ENCODE measurements around the gene RMND5B. TPM values are rescaled to one million over a fixed set of nuclear protein-coding genes. Genes with fewer than 3 reads are reported as not detected.

The RMND5B gene
- total and polyA plus RNA-seq, 8 donors: 25.3 to 72.9 (median 33.8) TPM

DNA sequence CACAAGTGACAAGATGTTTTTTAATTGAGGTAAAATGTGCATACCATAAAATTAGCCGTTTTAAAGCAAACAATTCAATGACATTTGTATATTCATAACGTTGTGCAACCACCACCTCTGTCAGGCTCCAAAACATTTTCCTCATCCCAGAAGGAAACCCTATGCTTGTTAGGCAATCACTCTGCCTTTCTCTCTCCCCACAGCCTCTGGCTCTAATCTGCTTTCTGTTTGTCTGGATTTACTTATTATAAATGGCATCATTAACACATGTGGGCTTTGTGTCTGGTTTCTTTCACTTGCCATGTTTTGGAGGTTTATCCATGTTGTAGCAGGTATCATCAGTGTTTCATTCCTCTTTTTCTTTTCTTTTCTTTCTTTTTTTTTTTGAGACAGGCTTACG, 18.9 kb upstream of the RMND5B start:
- peak in 1 of 3 donors; percentile 52 for TF ChIP-seq POLR2AphosphoS5 (IDR thresholded peaks at IDR 0.05)
- TF ChIP-seq, protein P1, sequence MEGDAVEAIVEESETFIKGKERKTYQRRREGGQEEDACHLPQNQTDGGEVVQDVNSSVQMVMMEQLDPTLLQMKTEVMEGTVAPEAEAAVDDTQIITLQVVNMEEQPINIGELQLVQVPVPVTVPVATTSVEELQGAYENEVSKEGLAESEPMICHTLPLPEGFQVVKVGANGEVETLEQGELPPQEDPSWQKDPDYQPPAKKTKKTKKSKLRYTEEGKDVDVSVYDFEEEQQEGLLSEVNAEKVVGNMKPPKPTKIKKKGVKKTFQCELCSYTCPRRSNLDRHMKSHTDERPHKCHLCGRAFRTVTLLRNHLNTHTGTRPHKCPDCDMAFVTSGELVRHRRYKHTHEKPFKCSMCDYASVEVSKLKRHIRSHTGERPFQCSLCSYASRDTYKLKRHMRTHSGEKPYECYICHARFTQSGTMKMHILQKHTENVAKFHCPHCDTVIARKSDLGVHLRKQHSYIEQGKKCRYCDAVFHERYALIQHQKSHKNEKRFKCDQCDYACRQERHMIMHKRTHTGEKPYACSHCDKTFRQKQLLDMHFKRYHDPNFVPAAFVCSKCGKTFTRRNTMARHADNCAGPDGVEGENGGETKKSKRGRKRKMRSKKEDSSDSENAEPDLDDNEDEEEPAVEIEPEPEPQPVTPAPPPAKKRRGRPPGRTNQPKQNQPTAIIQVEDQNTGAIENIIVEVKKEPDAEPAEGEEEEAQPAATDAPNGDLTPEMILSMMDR (IDR thresholded peaks at IDR 0.05): no peak
- H3K9me3 ChIP-seq: no peaks in the 10 kb centered on the region
- intact Hi-C loops (cut with DNase I; ENCODE audit: low total_unique reads): no loop called here
- H3K27me3 ChIP-seq: peaks cover 0 to 54% (median 19%) of the 10 kb centered on the region in 3 donors
- no peak overlapping the region for H3K27ac ChIP-seq
- peak in 1 of 2 donors; percentile 36 for DNase-seq
- no peak overlapping the region for H3K4me3 ChIP-seq
- 40 to 53% (median 48%) methylated on average over 3 of the region's 3 CpGs for WGBS, 5 donors
- H3K4me1 ChIP-seq: peaks cover 18 to 53% (median 46%) of the 10 kb centered on the region in 4 donors
- H3K36me3 ChIP-seq: no peaks in the 10 kb centered on the region

DNA sequence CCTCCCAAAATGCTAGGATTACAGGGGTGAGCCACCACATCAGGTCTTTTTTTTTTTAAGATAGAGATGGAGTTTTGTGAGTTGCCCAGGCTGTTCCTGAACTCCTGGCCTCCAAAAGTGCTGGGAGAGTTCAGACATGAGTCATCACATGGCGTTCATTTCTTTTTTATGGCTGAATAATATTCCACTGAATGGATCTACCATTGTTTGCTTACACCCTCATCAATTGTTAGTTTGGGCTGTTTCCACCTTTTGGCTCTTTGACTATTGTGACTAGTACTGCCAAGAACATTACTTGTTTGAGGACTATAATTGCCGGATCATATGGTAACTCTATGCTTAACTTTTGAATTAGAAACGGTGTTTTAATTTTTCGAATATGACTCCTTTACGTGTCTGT, 18.3 kb upstream of the RMND5B start:
- WGBS, 5 donors: 79 to 89% (median 86%) methylated on average over 5 of the region's 5 CpGs
- H3K27me3 ChIP-seq: peaks cover 0 to 61% (median 19%) of the 10 kb centered on the region in 3 donors

DNA sequence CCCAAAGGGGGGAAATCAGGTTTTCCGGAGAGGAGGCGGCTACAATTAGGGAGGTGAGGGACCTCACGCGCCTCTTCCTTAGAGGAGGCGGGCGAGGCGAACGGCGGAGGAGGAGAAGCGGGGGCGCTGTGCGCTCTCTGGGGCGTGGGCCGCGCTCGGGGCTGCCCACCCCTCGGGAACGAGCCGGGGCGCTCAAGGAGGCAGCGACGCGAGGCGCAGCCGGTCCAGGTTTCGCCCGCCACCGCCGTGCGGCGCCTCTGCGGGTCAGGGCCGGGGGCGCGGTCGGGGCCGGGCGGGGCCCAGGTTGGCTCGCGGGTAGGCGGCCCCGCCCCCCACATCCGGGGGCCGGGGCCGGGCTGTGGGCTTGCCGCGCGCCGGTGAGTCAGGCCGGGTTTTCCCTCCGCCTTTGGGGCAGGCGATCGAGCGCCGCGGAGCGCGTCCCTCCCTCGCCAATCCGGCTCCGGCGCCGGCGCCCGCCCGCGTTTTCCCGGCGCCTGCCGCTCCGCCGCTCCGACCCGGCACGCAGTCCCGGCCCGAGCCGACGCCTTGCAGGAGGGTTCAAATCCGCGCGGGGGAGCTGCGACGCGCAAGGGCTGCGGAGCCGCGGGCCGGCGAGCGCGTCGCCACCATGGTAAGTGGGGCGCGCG, 17.6 kb upstream of the RMND5B start, which contains the start of gene N4BP3:
N4BP3 (plus strand) TSS at position 392 of the 647 bp plus-strand sequence. CDS start 6,052 bp downstream, outside the sequence.
- H3K9me3 ChIP-seq: no peaks in the 10 kb centered on the region
- TF ChIP-seq EP300 (IDR thresholded peaks at IDR 0.05) (no peak), POLR2A (IDR thresholded peaks at IDR 0.05) (no peak), POLR2AphosphoS5 (IDR thresholded peaks at IDR 0.05) (peak in 2 of 3 donors; percentile 24 to 36)
- TF ChIP-seq, protein P1 (IDR thresholded peaks at IDR 0.05): no peak
- no peaks in the 10 kb centered on the region for H3K36me3 ChIP-seq
- intact Hi-C loops (cut with DNase I; ENCODE audit: low total_unique reads): no loop called here
- WGBS, 5 donors: 1 to 27% (median 2%) methylated on average over 4 to 96 of the region's 96 CpGs
- H3K4me3 ChIP-seq: peak within 1 kb of the TSS; percentile 52 to 79 (median 54)
- peak; percentile 83 to 93 for DNase-seq
- peaks cover 18 to 54% (median 47%) of the 10 kb centered on the region in 4 donors for H3K4me1 ChIP-seq
- H3K27ac ChIP-seq: peak within 1 kb of the TSS; percentile 53 to 79 (median 69)
- H3K27me3 ChIP-seq: peaks cover 0 to 68% (median 19%) of the 10 kb centered on the region in 3 donors

More for the DNA sequence above, 18.3 kb upstream of the RMND5B start:
- no peaks in the 10 kb centered on the region for H3K9me3 ChIP-seq
- TF ChIP-seq POLR2A (IDR thresholded peaks at IDR 0.05) (no peak), POLR2AphosphoS5 (IDR thresholded peaks at IDR 0.05) (no peak), EP300 (IDR thresholded peaks at IDR 0.05) (no peak)
- TF ChIP-seq, protein P1 (IDR thresholded peaks at IDR 0.05): no peak
- intact Hi-C loops (cut with DNase I; ENCODE audit: low total_unique reads): no loop called here
- no peak for DNase-seq
- peaks cover 18 to 56% (median 47%) of the 10 kb centered on the region in 4 donors for H3K4me1 ChIP-seq
- H3K27ac ChIP-seq: peak overlapping the region in 1 of 5 donors; percentile 73
- no peaks in the 10 kb centered on the region for H3K36me3 ChIP-seq
- peak overlapping the region in 1 of 4 donors; percentile 79 for H3K4me3 ChIP-seq

DNA sequence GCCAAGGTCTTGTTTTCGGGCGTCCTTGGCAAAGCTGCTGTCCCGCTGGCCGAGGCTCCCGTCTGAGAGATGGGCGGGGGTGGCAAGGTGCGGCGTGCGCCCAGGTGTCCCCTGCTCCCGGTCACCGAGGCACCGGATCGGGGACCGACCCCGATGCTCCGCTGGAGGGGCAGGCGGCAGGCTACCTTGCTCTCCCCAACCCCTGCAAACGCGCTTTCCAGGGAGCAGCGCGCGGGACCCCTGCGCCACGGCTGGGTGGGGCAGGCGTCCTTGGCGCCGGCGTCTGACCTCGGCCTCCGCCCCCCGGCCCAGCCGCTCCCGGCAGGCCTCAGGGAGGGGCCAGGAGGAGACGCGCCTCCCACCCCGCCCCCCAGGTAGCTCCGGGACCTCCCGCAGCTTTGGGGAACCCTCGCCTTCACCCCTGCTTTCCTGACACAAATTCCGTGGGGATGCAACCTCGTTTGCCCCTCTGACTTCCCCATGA, 16.9 kb upstream of the RMND5B start:
- H3K27ac ChIP-seq: peak overlapping the region; percentile 51 to 73 (median 59)
- 0 to 4% (median 1%) methylated on average over 15 to 41 of the region's 41 CpGs for WGBS, 5 donors

More for the DNA sequence above, 16.9 kb upstream of the RMND5B start:
- intact Hi-C loops (cut with DNase I; ENCODE audit: low total_unique reads): no loop called here
- Histone ChIP-seq H3K4me3 (peak overlapping the region; percentile 52 to 79 (median 54)), H3K9me3 (no peaks in the 10 kb centered on the region), H3K27me3 (peaks cover 0 to 72% (median 19%) of the 10 kb centered on the region in 3 donors), H3K36me3 (no peaks in the 10 kb centered on the region), H3K4me1 (peaks cover 18 to 48% (median 44%) of the 10 kb centered on the region in 4 donors)
- DNase-seq: peak in 1 of 2 donors; percentile 49
- TF ChIP-seq POLR2AphosphoS5 (IDR thresholded peaks at IDR 0.05) (no peak), POLR2A (IDR thresholded peaks at IDR 0.05) (no peak), EP300 (IDR thresholded peaks at IDR 0.05) (no peak)
- TF ChIP-seq, protein P1 (IDR thresholded peaks at IDR 0.05): no peak

Measured in stomach (tissue), 9 donors.